ENCODE results near the gene HDAC4.
A peak's percentile ranks its signal among the peaks of the same experiment; 100 is the strongest.
"Not testable (repeated sequence)": the region's sequence is repeated elsewhere in the genome, so short reads cannot be mapped to it uniquely, and the experiment has no call there.

HDAC4 gene

DNA sequence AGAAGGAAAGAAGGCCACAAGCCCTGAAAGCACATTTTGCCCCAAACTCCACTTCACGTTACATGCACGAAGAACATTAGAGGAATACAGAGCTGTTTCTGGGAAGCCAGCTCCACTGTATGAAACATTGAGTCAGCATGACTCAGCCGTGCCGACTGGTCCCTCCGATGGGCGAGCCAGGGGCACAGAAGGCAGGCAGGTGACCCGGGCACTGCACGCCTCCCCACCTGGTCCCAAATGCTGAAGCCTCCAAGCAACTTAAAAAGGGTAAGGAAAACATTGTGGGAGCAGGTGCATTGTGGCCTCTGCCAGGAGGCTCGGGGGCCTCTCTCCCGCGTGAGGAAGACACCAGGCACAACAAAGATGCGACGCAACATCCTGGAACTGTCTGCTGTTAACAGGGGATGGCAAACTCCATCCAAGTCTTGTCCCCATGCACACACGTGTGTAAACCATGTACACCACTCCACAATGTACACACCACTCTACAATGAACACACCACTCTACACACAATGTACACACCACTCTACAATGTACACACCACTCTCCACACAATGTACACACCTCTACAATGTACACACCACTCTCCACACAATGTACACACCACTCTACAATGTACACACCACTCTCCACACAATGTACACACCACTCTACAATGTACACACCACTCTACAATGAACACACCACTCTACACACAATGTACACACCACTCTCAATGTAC, 120.4 kb downstream of the HDAC4 start:
- DNase-seq (ENCODE audit: low read depth): not testable (repeated sequence)

DNA sequence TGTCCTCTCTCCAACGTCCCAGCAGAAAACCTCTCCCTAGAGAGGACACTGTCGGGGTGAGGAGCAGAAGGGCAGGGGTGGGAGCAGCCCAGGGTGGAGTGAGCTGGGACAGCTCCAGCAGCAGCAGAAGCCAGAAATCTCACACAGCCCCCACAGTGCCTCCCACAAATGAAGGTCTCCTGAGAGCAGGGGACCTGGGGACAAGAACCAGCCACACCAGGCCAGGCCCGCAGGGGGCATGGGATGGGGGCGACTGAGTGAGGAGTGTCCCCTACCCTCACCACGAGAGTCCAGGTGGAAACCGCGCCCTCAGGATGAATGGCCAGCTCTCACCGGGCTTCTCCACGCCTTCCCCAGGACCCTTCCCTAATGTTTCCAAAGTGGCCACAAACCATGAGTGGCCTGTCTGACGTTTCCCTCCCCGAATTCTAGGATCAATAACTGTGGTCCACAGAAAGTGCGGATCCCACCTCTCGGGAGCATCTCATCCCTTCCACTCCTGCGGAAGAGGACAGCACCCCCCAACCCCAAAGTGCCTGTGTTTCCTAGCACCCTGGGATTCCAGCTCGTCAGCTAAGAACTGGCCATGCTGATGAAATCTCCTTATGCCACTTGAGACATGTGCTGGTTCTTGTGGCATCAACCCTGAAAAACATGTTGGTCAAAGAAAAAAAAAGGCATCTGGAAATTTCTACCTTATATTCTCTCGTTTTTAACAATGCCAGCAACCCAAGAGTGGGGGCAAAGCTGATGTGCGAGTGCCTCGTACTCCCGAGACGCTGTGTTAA, 121.1 kb downstream of the HDAC4 start:
- no peak for DNase-seq (ENCODE audit: low read depth)

DNA sequence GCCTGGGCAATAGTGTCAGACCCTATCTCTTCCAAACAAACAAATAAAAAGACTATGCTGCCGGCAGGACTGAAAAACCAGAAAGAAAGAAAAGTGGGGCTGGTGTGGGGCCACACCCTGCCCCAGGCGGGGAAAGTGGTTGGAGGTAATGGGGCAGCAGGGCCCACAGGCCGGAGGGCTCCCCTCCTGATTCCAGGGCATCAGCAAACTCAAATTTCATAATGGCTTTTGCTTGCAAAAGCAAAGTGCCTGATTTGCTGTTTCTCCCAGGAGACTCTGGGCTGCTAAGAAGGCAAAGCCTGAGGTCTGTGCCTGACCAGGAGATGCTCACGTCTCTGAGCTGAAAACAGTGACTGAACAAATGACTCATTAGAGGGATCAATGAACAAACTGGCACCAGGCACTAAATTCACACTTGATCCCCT, 121.9 kb downstream of the HDAC4 start:
- no peak for DNase-seq (ENCODE audit: low read depth)

GRCh38 chr2:239278361-239278760, 122.5 kb downstream of the HDAC4 start:
- no peak for DNase-seq (ENCODE audit: low read depth)

DNA sequence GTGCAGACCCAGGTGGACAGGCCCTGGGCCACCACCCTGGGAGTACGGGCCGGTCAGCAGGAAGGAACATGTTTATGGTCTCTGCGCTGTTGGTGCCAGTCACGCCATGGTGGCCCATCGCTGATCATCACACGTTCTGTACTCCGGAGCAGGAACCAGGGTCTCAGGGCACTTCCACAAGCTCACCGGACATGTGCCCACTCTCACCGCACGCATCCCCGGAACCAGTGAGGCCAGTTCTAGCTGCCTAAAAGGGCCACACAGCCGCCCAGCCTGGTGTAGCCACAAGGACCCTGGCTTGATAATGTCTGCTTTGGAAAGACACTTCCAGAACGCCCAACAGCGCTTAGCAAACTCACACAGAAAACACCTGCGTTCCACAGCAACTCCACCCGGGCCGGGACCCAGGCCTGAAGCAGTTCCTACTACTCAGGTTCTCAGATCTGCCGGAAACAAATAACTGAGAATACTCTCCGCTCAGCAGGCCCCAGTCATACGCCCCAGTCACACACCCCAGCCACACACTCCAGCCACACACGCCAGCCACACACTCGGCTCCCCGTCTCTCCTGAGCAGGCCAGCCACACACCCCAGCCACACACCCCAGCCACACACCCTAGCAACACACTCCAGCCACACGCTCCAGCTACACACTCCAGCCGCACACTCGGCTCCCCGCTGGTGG, 123.3 kb downstream of the HDAC4 start:
- no peak for DNase-seq (ENCODE audit: low read depth)

DNA sequence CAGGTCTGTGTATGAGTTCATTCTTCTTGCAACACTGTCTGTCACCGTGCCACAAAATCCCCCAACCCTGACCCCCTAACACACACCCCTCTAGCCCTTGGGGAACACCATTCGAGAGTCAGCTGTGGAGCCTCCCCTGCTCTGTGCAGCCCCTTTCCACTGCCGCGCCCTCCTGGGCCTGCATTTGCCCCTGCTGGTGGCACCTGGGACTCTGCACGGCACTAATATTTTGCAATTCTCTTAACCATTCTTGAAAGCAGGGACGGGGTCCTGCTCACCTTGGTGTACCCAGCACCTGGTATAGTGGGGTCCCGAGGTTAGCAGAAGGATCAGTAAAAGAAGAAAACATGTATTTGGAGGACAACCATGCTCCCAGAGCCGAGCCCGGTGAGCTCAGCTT, 124.0 kb downstream of the HDAC4 start:
- no peak for DNase-seq (ENCODE audit: low read depth)

DNA sequence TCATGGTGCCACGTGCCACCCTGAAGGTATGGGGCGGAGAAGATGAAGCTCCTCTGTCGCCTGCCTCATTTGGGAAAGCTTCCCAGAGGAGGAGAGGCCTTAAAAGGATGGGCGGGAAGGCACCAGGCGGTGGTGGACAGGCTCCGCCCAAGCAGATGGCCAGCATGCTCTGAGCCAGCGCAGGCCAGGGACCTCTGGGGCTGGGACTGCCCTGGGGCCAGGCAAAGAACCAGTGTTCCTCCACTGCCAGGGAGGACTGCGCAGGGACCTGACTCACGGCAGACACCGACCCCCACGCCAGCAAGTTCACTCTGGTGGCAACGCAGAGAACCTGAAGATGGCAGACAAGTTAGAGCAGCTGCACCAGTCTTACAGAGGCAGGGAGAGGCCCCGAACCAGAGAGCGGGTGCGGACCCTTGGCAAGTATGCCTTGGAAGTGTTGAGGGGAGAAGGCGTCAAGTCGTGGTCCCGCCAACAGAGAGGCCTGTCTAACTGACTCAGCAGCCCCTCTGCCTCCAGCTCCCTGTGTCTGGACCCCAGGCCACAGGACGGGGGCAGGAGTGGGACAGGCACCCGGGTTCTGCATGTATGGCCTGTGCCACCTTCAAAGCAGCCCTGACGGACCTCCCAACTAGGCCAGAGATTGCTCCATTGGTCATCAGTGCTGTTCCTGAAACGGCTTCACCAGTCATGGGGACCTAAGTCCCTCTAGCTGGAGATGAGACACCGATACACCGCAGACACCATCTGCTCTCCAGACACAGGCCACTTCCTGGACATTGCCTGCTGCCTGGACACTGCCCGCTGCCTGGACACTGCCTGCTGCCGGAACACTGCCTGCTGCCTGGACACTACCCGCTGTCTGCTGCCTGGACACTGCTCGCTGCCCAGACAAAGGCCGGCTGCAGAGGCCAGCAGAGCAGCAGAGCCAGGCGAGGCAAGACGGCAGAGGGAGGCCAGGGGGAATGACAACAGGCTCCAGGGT, 124.7 kb downstream of the HDAC4 start:
- no peak for DNase-seq (ENCODE audit: low read depth)

DNA sequence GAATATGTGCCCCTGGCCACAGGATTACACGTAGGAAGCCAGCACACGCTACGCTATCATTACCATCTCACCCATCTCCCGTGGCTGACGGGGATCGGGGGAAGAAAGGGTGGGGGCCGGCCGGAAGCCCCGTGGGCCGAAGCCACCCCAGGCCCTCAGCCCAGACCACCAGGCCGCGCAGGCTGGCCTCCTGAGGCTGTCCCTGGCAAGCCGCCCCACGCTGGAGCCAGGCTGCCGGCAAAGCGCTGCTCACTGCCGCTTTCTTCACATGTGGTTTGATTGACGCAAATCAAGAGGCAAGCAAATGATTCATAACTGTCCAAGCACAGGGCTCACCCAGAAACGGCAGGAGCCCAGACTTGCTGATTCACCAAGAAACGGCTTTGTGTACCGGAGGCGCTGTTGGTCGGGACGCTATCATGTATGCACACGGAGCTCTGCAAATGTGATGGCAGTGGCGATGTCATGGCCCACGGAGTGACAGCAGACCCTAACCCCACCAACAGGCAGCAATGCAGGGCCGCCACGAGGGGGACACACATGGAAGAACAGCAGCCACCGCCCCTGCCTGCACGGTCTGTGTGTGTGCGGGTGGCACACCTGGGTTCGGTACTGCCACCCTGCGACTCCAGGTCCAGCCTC, 125.7 kb downstream of the HDAC4 start:
- peak; percentile 62 for DNase-seq (ENCODE audit: low read depth)

DNA sequence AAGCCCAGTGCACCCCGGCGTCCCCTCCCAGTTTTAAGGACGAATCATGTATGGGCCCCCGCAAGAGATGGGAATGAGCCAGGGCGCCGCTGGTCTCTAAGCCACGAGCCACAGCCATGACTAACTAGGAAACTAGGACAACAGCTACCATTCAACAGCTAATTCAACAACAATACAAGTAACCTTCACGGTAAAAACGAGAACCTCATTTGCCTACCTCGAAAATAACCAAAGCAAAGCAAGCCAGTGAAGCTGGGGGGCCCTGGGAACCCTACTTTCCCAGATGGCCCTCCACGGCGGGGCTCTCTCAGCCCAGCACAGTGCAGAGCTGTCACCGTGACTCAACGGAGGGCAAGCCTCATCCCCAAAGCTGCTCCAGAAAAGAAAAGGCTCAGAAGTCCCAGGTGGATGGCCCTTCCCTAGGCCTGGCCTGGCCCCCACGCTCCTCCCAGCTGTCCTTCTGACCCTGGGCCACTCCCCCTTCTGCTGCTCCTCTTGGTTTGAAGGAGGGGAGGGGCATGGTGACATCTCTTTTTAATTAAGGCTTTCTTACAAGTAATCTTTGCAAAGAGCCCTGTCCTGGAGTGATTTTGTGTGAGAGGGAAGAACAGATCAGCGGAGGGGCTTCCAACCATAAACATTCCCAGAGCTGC, 126.3 kb downstream of the HDAC4 start:
- no peak for DNase-seq (ENCODE audit: low read depth)

GRCh38 chr2:239273280-239274234, 127.3 kb downstream of the HDAC4 start:
- no peak for DNase-seq (ENCODE audit: low read depth)

GRCh38 chr2:239272626-239273025, 128.2 kb downstream of the HDAC4 start:
- DNase-seq (ENCODE audit: low read depth): no peak

DNA sequence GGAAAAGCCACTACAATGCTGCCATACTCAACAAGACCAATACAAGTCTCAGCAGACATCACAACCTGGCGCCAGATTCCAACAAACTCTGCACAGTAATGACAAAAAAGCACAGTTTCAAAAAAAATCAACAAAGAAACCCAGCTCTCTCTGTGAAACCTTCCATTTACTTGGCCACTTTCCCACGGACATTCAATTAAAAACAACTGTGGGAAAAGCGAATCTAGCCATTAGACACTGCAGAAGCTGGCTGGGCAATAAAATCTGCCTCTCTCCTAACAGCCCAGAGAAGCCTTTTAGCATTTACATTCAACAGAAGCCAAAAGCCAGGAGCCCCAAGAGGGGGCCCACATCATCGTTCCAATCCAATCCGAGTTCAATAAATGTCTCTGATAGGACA, 128.9 kb downstream of the HDAC4 start:
- DNase-seq (ENCODE audit: low read depth): no peak

GRCh38 chr2:239271471-239271870, 129.3 kb downstream of the HDAC4 start:
- DNase-seq (ENCODE audit: low read depth): no peak

DNA sequence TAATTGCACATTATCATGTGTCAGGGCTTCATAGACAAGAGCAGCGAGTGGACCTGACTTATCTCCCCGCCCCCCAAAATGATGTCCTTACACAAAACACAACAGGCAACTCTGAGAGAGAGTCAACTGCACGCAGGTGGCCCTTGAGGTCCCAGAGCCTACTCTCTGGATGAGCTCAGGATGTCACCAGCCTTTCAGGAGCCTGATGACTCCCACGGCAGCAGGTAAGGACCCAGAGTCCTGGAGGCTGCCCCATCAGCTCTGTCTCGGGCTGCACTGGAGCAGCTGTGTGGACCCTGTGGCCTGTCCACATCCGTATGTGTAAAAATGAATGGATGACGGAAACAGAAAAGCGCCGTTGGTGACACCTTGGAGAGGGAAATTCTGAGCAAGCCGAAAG, 130.9 kb downstream of the HDAC4 start:
- DNase-seq (ENCODE audit: low read depth): no peak

DNA sequence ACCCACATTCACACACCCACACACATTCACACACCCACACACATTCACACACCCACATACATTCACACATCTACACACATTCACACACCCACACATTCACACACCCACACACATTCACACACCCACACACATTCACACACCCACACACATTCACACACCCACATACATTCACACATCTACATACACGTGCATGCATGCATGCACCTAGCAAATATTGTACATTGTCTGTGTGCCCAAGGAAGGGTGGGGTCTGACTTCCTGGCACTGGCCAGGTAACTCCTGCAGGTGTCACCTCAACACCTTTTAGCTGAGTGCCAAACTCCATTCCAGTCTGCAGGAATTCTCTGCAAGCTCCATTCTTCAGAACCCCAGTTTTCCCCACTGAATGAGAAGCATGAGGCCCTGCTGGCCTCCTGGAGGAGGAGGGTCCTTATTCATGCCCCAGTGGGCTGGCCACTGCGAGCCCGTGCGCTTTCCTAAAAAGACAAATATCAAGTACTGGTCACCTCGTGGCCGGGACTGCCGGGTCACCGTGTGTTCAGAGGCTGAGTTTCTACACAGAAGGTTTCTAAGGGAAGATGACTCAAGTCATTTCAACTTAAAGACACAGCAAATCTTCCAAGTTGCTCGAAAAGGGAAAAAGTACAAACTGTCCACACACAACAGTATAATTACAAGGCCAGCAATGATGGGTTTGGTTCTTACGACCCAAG, 131.5 kb downstream of the HDAC4 start:
- no peak for DNase-seq (ENCODE audit: low read depth)

- DNase-seq (ENCODE audit: low read depth): no peak
These were observed 132.3 kb downstream of the HDAC4 start for GRCh38 chr2:239268549-239268948.

- no peak for DNase-seq (ENCODE audit: low read depth)
These were observed 132.7 kb downstream of the HDAC4 start for GRCh38 chr2:239268082-239268481.

DNA sequence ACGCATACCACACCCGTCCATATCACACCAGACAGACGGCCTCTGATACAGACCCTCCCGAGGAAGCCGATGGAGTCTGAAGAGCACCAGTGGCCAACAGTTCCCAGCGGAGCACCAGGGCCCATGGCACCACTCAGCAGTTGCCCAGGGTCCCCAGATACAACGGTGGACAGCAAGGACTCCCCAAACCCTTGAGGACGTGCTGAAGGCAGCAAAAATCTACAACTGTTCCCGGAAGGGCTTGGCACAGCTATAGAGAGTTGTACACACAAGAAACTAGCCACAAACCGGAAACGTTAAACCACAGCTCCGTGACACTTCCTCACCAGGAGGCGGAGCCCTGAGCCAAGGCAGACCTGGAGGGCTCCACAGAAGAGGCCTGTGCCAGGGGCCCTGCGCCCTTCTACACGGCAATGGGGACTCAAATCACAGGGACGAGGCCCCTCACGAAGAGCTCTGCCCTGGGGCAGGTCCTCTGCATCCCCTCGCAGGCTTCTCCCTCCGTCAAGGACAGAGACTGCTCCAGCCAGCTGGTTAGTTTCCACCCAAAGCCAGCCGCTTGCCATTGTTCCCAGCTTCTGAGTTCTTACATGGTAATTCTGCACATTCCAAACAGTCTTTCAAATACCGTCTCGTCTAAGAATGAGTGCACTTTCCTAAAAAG, 133.4 kb downstream of the HDAC4 start:
- peak; percentile 83 for DNase-seq (ENCODE audit: low read depth)

All from stimulated activated CD8-positive, alpha-beta memory T cell treated with anti-CD3 and anti-CD28 coated beads, Interleukin-12 subunit alpha, Interleukin-12 subunit beta, amount 100 ng/mL, for 4 hours (primary cell).